Caco-2 (cell line): Measurements from ENCODE around the gene NFASC. TPM values are rescaled to one million over a fixed set of nuclear protein-coding genes. Genes with fewer than 3 reads are reported as not detected.

Experiments
- BruUV-seq: library from RNA; stranded (reverse); fragments of 400-500 nt; replicated peaks from 2 replicates; lab custom pipeline; 2021; lab: Mats Ljungman, UMichigan
- CTCF ChIA-PET: fragments of 300-600 bp; sonication (Branson Sonifier 250); formaldehyde crosslinking; loops from one replicate; lab custom pipeline; 2022; ENCODE audit warnings: antibody characterized with exemption; lab: Charles Lee
- POLR2A ChIA-PET: fragments of 300-600 bp; sonication (Branson Sonifier 250); formaldehyde crosslinking; loops from one replicate; lab custom pipeline; 2022; ENCODE audit warnings: antibody characterized with exemption; lab: Charles Lee
- DNase-seq, 2 experiments: peaks; one replicate each; pipeline versions ENCODE4 v3.0.0 to v3.0.0-alpha.2; 2020 to 2022
- H3K27me3 ChIP-seq: replicated peaks from 2 replicates; pipeline ENCODE4 v1.6.0; 2011; ENCODE audit warnings: low read length; ENCODE audit not compliant: control insufficient read depth, insufficient read depth
- H3K36me3 ChIP-seq: 2 replicates; pipeline ENCODE4 v1.5.1; 2011; ENCODE audit warnings: low read length; ENCODE audit not compliant: control insufficient read depth, insufficient read depth
- H3K4me1 ChIP-seq: fragments of 250-450 bp; sonication (Bioruptor Pico); 2 replicates; pipeline ENCODE4 v1.5.1; 2020; ENCODE audit warnings: mild to moderate bottlenecking
- H3K4me3 ChIP-seq: 2 replicates; pipeline ENCODE4 v1.5.1; 2011; ENCODE audit warnings: low read depth, mild to moderate bottlenecking, control low read depth, low read length
- H3K9me3 ChIP-seq: fragments of 250-450 bp; sonication (Bioruptor Pico); 2 replicates; pipeline ENCODE4 v1.5.1; 2020; ENCODE audit warnings: mild to moderate bottlenecking, moderate library complexity
- H3K27ac Mint-ChIP-seq: one replicate; pipeline ENCODE4 v1.8.0; 2022; ENCODE audit warnings: mixed read lengths; ENCODE audit not compliant: unreplicated experiment
- H3K27me3 Mint-ChIP-seq: one replicate; pipeline ENCODE4 v1.8.0; 2022; ENCODE audit warnings: mixed read lengths; ENCODE audit not compliant: insufficient read depth, unreplicated experiment
- H3K36me3 Mint-ChIP-seq: one replicate; pipeline ENCODE4 v1.8.0; 2022; ENCODE audit warnings: mild to moderate bottlenecking, mixed read lengths; ENCODE audit not compliant: insufficient read depth, unreplicated experiment
- H3K4me1 Mint-ChIP-seq: one replicate; pipeline ENCODE4 v1.8.0; 2022; ENCODE audit warnings: low read depth, mixed read lengths; ENCODE audit not compliant: unreplicated experiment
- H3K4me3 Mint-ChIP-seq: one replicate; pipeline ENCODE4 v1.8.0; 2022; ENCODE audit warnings: mild to moderate bottlenecking, moderate library complexity, mixed read lengths; ENCODE audit not compliant: unreplicated experiment
- H3K9me3 Mint-ChIP-seq: one replicate; pipeline ENCODE4 v1.8.0; 2022; ENCODE audit warnings: mixed read lengths; ENCODE audit not compliant: unreplicated experiment
- intact Hi-C: fragments of 100-400 bp; cut with micrococcal nuclease; formaldehyde crosslinking; loops from one replicate; pipeline ENCODE4 v1.10.0; 2022; ENCODE audit not compliant: unreplicated experiment
- total RNA-seq: library from RNA; stranded (reverse); gene quantifications from 2 replicates; pipeline ENCODE4 v1.2.3, GENCODE V29; 2022
- TF ChIP-seq, protein P1 (sequence below), 2 experiments: fragments of 200-600 bp in 1 of 2; IDR thresholded peaks; 1 replicate in 1 of 2; 2 replicates in 1 of 2; pipeline versions ENCODE4 v1.5.1 to v1.8.0; 2011 to 2022; ENCODE audit warnings: antibody characterized with exemption in 1 of 2, control low read depth in 1 of 2, inconsistent platforms in 1 of 2, low read depth in 1 of 2, low read length in 1 of 2, mild to moderate bottlenecking in 1 of 2, moderate library complexity in 1 of 2; ENCODE audit not compliant: insufficient read depth in 1 of 2, severe bottlenecking in 1 of 2, unreplicated experiment in 1 of 2

The NFASC gene
- total RNA-seq, 1 experiment from 2014 or later = 1.3 TPM

- BruUV-seq = no TSS peak
- peaks cover 2% of the 10 kb centered on the region for H3K27me3 Mint-ChIP-seq
- Histone ChIP-seq H3K9me3 (no peaks in the 10 kb centered on the region), H3K4me3 (no peak overlapping the region), H3K4me1 (no peaks in the 10 kb centered on the region), H3K27me3 (no peaks in the 10 kb centered on the region), H3K36me3 (no peaks in the 10 kb centered on the region)
- intact Hi-C loops = no loop called here
- no peaks in the 10 kb centered on the region for H3K36me3 Mint-ChIP-seq
- no peak overlapping the region for H3K27ac Mint-ChIP-seq
- ChIA-PET CTCF (interaction anchor here (0.8 to 1.2 kb wide), 2 partner anchors 56 to 78 kb away, joined by 3 to 4 read pairs; no protein-coding TSS in a partner anchor), POLR2A (interaction anchor here (0.6 kb wide), 1 partner anchor 134 kb away, joined by 3 read pairs; no protein-coding TSS in a partner anchor)
- no peaks in the 10 kb centered on the region for H3K9me3 Mint-ChIP-seq
- TF ChIP-seq, protein P1, sequence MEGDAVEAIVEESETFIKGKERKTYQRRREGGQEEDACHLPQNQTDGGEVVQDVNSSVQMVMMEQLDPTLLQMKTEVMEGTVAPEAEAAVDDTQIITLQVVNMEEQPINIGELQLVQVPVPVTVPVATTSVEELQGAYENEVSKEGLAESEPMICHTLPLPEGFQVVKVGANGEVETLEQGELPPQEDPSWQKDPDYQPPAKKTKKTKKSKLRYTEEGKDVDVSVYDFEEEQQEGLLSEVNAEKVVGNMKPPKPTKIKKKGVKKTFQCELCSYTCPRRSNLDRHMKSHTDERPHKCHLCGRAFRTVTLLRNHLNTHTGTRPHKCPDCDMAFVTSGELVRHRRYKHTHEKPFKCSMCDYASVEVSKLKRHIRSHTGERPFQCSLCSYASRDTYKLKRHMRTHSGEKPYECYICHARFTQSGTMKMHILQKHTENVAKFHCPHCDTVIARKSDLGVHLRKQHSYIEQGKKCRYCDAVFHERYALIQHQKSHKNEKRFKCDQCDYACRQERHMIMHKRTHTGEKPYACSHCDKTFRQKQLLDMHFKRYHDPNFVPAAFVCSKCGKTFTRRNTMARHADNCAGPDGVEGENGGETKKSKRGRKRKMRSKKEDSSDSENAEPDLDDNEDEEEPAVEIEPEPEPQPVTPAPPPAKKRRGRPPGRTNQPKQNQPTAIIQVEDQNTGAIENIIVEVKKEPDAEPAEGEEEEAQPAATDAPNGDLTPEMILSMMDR (IDR thresholded peaks at IDR 0.05; ENCODE audit: insufficient read depth in 1 of 2, low read depth in 1 of 2, low read length in 1 of 2, severe bottlenecking in 1 of 2, unreplicated experiment in 1 of 2) = no peak
- no peaks in the 10 kb centered on the region for H3K4me1 Mint-ChIP-seq
- DNase-seq = no peak
- no peak overlapping the region for H3K4me3 Mint-ChIP-seq
Measured at GRCh38 chr1:204885288-204885711, 14.6 kb downstream of the NFASC start.

DNA sequence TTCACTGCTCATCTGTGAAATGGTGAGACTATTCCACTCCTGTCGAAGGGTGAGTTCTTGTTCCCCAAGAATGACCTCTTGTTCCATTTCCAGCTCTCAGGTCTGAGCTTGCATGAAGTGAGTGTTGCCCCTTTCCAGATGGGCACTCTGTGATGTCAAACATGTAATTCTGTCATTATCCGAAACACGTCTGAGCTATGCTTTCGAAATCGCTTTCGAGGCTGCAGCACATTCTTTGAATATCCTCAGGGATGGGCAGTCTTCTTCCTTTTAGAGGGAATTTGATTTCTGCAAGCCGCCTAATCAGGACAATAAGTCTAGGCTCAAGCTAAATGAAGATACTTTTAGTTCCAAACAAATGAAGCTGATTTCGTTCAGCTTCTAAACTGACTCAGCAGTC, 15.1 kb downstream of the NFASC start:
- intact Hi-C loops = loop anchor here (2.0 kb wide), 1 partner anchor 55 kb away; no protein-coding TSS in a partner anchor
- no peak for DNase-seq
- TF ChIP-seq, protein P1 (IDR thresholded peaks at IDR 0.05; ENCODE audit: insufficient read depth in 1 of 2, low read depth in 1 of 2, low read length in 1 of 2, severe bottlenecking in 1 of 2, unreplicated experiment in 1 of 2) = no peak
- BruUV-seq = no TSS peak
- ChIA-PET CTCF (interaction anchor here (0.8 to 1.2 kb wide), 2 partner anchors 55 to 79 kb away, joined by 3 to 4 read pairs; no protein-coding TSS in a partner anchor), POLR2A (interaction anchor here (0.6 kb wide), 1 partner anchor 134 kb away, joined by 3 read pairs; no protein-coding TSS in a partner anchor)
- H3K9me3 ChIP-seq = no peaks in the 10 kb centered on the region
- no peaks in the 10 kb centered on the region for H3K4me1 ChIP-seq
- Mint-ChIP-seq H3K9me3 (no peaks in the 10 kb centered on the region), H3K27me3 (peaks cover 2% of the 10 kb centered on the region), H3K36me3 (no peaks in the 10 kb centered on the region), H3K4me3 (no peak overlapping the region), H3K4me1 (no peaks in the 10 kb centered on the region), H3K27ac (no peak overlapping the region)
- no peaks in the 10 kb centered on the region for H3K36me3 ChIP-seq
- no peak overlapping the region for H3K4me3 ChIP-seq
- no peaks in the 10 kb centered on the region for H3K27me3 ChIP-seq

- intact Hi-C loops = loop anchor here (2.0 kb wide), 1 partner anchor 53 kb away; no protein-coding TSS in a partner anchor
- Histone ChIP-seq H3K4me1 (no peaks in the 10 kb centered on the region), H3K4me3 (no peak overlapping the region), H3K36me3 (no peaks in the 10 kb centered on the region), H3K9me3 (no peaks in the 10 kb centered on the region), H3K27me3 (no peaks in the 10 kb centered on the region)
- no TSS peak for BruUV-seq
- Mint-ChIP-seq H3K4me3 (no peak overlapping the region), H3K4me1 (no peaks in the 10 kb centered on the region), H3K27ac (no peak overlapping the region), H3K9me3 (no peaks in the 10 kb centered on the region), H3K27me3 (peaks cover 3% of the 10 kb centered on the region), H3K36me3 (no peaks in the 10 kb centered on the region)
- TF ChIP-seq, protein P1 (IDR thresholded peaks at IDR 0.05; ENCODE audit: insufficient read depth in 1 of 2, low read depth in 1 of 2, low read length in 1 of 2, severe bottlenecking in 1 of 2, unreplicated experiment in 1 of 2) = no peak
- no peak for DNase-seq
- ChIA-PET POLR2A (no interaction called here), CTCF (interaction anchor here (0.6 kb wide), 1 partner anchor 72 kb away, joined by 5 read pairs; no protein-coding TSS in a partner anchor)
Measured at GRCh38 chr1:204887846-204888245, 17.2 kb downstream of the NFASC start.
